Immature natural killer cell (primary cell): ENCODE results near the gene ARHGEF37. TPM values are rescaled to one million over a fixed set of nuclear protein-coding genes. Genes with fewer than 3 reads are reported as not detected.

ENCODE experiments used
- DNase-seq, 3 donors: peaks; one replicate each; pipeline ENCODE4 v3.0.0; 2022; ENCODE audit warnings: mixed read lengths in 1 of 3
- H3K27ac Mint-ChIP-seq, 6 donors: one replicate each; pipeline ENCODE4 v1.8.0; 2020; ENCODE audit warnings: mixed read lengths in 6 of 6, mild to moderate bottlenecking in 5 of 6, inconsistent platforms in 4 of 6, moderate library complexity in 3 of 6
- H3K27me3 Mint-ChIP-seq, 3 donors: one replicate each; pipeline ENCODE4 v1.8.0; 2020 to 2021; ENCODE audit warnings: low read depth in 3 of 3, mild to moderate bottlenecking in 3 of 3, mixed read lengths in 3 of 3, moderate library complexity in 3 of 3, inconsistent platforms in 1 of 3
- H3K36me3 Mint-ChIP-seq, 3 donors: one replicate each; pipeline ENCODE4 v1.8.0; 2020; ENCODE audit warnings: mixed read lengths in 3 of 3, inconsistent platforms in 2 of 3, mild to moderate bottlenecking in 2 of 3
- H3K4me1 Mint-ChIP-seq, 2 donors: one replicate each; pipeline ENCODE4 v1.8.0; 2020; ENCODE audit warnings: inconsistent platforms in 2 of 2, mild to moderate bottlenecking in 2 of 2, mixed read lengths in 2 of 2, moderate library complexity in 1 of 2
- H3K4me3 Mint-ChIP-seq, 5 donors: one replicate each; pipeline ENCODE4 v1.8.0; 2020; ENCODE audit warnings: mild to moderate bottlenecking in 5 of 5, mixed read lengths in 5 of 5, inconsistent platforms in 3 of 5, moderate library complexity in 3 of 5
- H3K9me3 Mint-ChIP-seq, 6 donors: one replicate each; pipeline ENCODE4 v1.8.0; 2020; ENCODE audit warnings: mild to moderate bottlenecking in 6 of 6, mixed read lengths in 6 of 6, inconsistent platforms in 4 of 6, moderate library complexity in 3 of 6
- polyA plus RNA-seq, 3 donors: library from polyadenylated mRNA; unstranded; fragments of 300-500 nt; fragmentation: Illumina TruSeq; gene quantifications; one replicate each; pipeline ENCODE4 v1.2.3, GENCODE V29; 2021

The ARHGEF37 gene
- polyA plus RNA-seq, 3 donors from 2014 or later, result 0.47 TPM; not detected in 2

GRCh38 chr5:149615976-149616375 is 34.7 kb downstream of the ARHGEF37 start:
- no peak overlapping the region for H3K4me3 Mint-ChIP-seq
- peaks cover 0 to 2% (median 0%) of the 10 kb centered on the region in 3 donors for H3K27me3 Mint-ChIP-seq
- no peaks in the 10 kb centered on the region for H3K9me3 Mint-ChIP-seq
- H3K27ac Mint-ChIP-seq, result no peak overlapping the region
- DNase-seq, result no peak
- no peaks in the 10 kb centered on the region for H3K36me3 Mint-ChIP-seq
- no peaks in the 10 kb centered on the region for H3K4me1 Mint-ChIP-seq

GRCh38 chr5:149616727-149617285 is 35.5 kb downstream of the ARHGEF37 start:
- no peak overlapping the region for H3K4me3 Mint-ChIP-seq

GRCh38 chr5:149617760-149618306 is 36.5 kb downstream of the ARHGEF37 start:
- H3K4me1 Mint-ChIP-seq, result no peaks in the 10 kb centered on the region
- H3K4me3 Mint-ChIP-seq, result no peak overlapping the region
- H3K27me3 Mint-ChIP-seq, result peaks cover 0 to 2% (median under 1%) of the 10 kb centered on the region in 3 donors
- no peaks in the 10 kb centered on the region for H3K9me3 Mint-ChIP-seq
- no peaks in the 10 kb centered on the region for H3K36me3 Mint-ChIP-seq
- DNase-seq, result no peak
- H3K27ac Mint-ChIP-seq, result no peak overlapping the region

More at GRCh38 chr5:149616727-149617285, 35.5 kb downstream of the ARHGEF37 start:
- Mint-ChIP-seq H3K4me1 (no peaks in the 10 kb centered on the region), H3K27me3 (peaks cover 0 to 2% (median 0%) of the 10 kb centered on the region in 3 donors), H3K9me3 (no peaks in the 10 kb centered on the region), H3K27ac (no peak overlapping the region), H3K36me3 (no peaks in the 10 kb centered on the region)
- DNase-seq, result no peak

- Mint-ChIP-seq H3K9me3 (no peaks in the 10 kb centered on the region), H3K4me1 (no peaks in the 10 kb centered on the region), H3K36me3 (no peaks in the 10 kb centered on the region), H3K4me3 (no peak overlapping the region), H3K27me3 (peaks cover 0 to 2% (median 2%) of the 10 kb centered on the region in 3 donors), H3K27ac (no peak overlapping the region)
- peak in 1 of 3 donors; percentile 8 for DNase-seq
Observed at GRCh38 chr5:149618581-149619248, 37.4 kb downstream of the ARHGEF37 start.

- no peak for DNase-seq
- Mint-ChIP-seq H3K4me3 (no peak overlapping the region), H3K27ac (no peak overlapping the region), H3K9me3 (no peaks in the 10 kb centered on the region), H3K4me1 (no peaks in the 10 kb centered on the region), H3K27me3 (peaks cover 0 to 3% (median 2%) of the 10 kb centered on the region in 3 donors), H3K36me3 (no peaks in the 10 kb centered on the region)
Observed at GRCh38 chr5:149621415-149622098, 40.3 kb downstream of the ARHGEF37 start.

GRCh38 chr5:149622466-149622865 is 41.2 kb downstream of the ARHGEF37 start:
- Mint-ChIP-seq H3K27ac (no peak overlapping the region), H3K36me3 (no peaks in the 10 kb centered on the region), H3K27me3 (peaks cover 0 to 3% (median 2%) of the 10 kb centered on the region in 3 donors), H3K4me1 (no peaks in the 10 kb centered on the region), H3K4me3 (no peak overlapping the region), H3K9me3 (no peaks in the 10 kb centered on the region)
- DNase-seq, result no peak

GRCh38 chr5:149623473-149623872 is 42.2 kb downstream of the ARHGEF37 start:
- DNase-seq, result no peak
- Mint-ChIP-seq H3K4me1 (no peaks in the 10 kb centered on the region), H3K9me3 (no peaks in the 10 kb centered on the region), H3K27ac (no peak overlapping the region), H3K4me3 (no peak overlapping the region), H3K27me3 (peaks cover 0 to 5% (median 3%) of the 10 kb centered on the region in 3 donors), H3K36me3 (no peaks in the 10 kb centered on the region)

GRCh38 chr5:149627070-149627469 is 45.8 kb downstream of the ARHGEF37 start:
- Mint-ChIP-seq H3K27ac (no peak overlapping the region), H3K36me3 (no peaks in the 10 kb centered on the region), H3K4me3 (no peak overlapping the region), H3K27me3 (peaks cover 0 to 5% (median 5%) of the 10 kb centered on the region in 3 donors), H3K4me1 (no peaks in the 10 kb centered on the region), H3K9me3 (no peaks in the 10 kb centered on the region)
- no peak for DNase-seq

- Mint-ChIP-seq H3K27ac (no peak overlapping the region), H3K9me3 (no peaks in the 10 kb centered on the region), H3K36me3 (no peaks in the 10 kb centered on the region), H3K27me3 (peaks cover 0 to 4% (median 3%) of the 10 kb centered on the region in 3 donors), H3K4me1 (no peaks in the 10 kb centered on the region), H3K4me3 (no peak overlapping the region)
- DNase-seq, result no peak
Observed at GRCh38 chr5:149628221-149628620, 46.9 kb downstream of the ARHGEF37 start.

- Mint-ChIP-seq H3K4me3 (no peak overlapping the region), H3K4me1 (no peaks in the 10 kb centered on the region), H3K36me3 (no peaks in the 10 kb centered on the region), H3K27ac (no peak overlapping the region), H3K27me3 (peaks cover 0 to 4% (median 3%) of the 10 kb centered on the region in 3 donors), H3K9me3 (no peaks in the 10 kb centered on the region)
- no peak for DNase-seq
Observed at GRCh38 chr5:149628846-149629388, 47.6 kb downstream of the ARHGEF37 start.

- no peaks in the 10 kb centered on the region for H3K36me3 Mint-ChIP-seq
- peaks cover 0 to 3% (median 2%) of the 10 kb centered on the region in 3 donors for H3K27me3 Mint-ChIP-seq
- DNase-seq, result no peak
- no peaks in the 10 kb centered on the region for H3K9me3 Mint-ChIP-seq
- no peak overlapping the region for H3K27ac Mint-ChIP-seq
- no peak overlapping the region for H3K4me3 Mint-ChIP-seq
- no peaks in the 10 kb centered on the region for H3K4me1 Mint-ChIP-seq
Observed at GRCh38 chr5:149629421-149629820, 48.1 kb downstream of the ARHGEF37 start.

GRCh38 chr5:149630337-149630736 is 49.0 kb downstream of the ARHGEF37 start:
- no peak for DNase-seq
- no peak overlapping the region for H3K27ac Mint-ChIP-seq
- no peak overlapping the region for H3K4me3 Mint-ChIP-seq
- no peaks in the 10 kb centered on the region for H3K4me1 Mint-ChIP-seq
- no peaks in the 10 kb centered on the region for H3K36me3 Mint-ChIP-seq
- peaks cover under 1 to 3% (median 2%) of the 10 kb centered on the region in 3 donors for H3K27me3 Mint-ChIP-seq
- H3K9me3 Mint-ChIP-seq, result no peaks in the 10 kb centered on the region

GRCh38 chr5:149631506-149631905 is 50.2 kb downstream of the ARHGEF37 start:
- Mint-ChIP-seq H3K27ac (peak overlapping the region in 1 of 6 donors; percentile 19), H3K4me1 (no peaks in the 10 kb centered on the region), H3K9me3 (no peaks in the 10 kb centered on the region), H3K36me3 (no peaks in the 10 kb centered on the region), H3K27me3 (peaks cover 2 to 4% (median 3%) of the 10 kb centered on the region in 3 donors), H3K4me3 (no peak overlapping the region)
- no peak for DNase-seq
